GM12864 (cell line): ENCODE results near the gene DHRSX.

Source experiments
- DNase-seq: peaks from one replicate; pipeline ENCODE4 v3.0.0-alpha.2; 2011; ENCODE audit warnings: low read depth
- H3K4me3 ChIP-seq: 2 replicates; pipeline ENCODE4 v1.5.1; 2011; ENCODE audit warnings: mild to moderate bottlenecking, low read depth, low read length, control low read depth
- CTCF ChIP-seq: IDR thresholded peaks from 2 replicates; pipeline ENCODE4 v1.5.1; 2011; ENCODE audit warnings: low read depth, mild to moderate bottlenecking, moderate library complexity, low read length, control low read depth, inconsistent platforms; ENCODE audit errors: missing control alignments

The DHRSX gene

GRCh38 chrX:2542826-2543521 lies 42.2 kb upstream of the DHRSX start:
- no peak overlapping the region for H3K4me3 ChIP-seq
- TF ChIP-seq CTCF: no peak
- DNase-seq: no peak

- H3K4me3 ChIP-seq: no peak overlapping the region
- TF ChIP-seq CTCF: no peak
- DNase-seq: no peak
Observed at GRCh38 chrX:2541603-2542002, 40.8 kb upstream of the DHRSX start.

GRCh38 chrX:2540426-2540947 lies 39.7 kb upstream of the DHRSX start:
- H3K4me3 ChIP-seq: no peak overlapping the region
- no peak for TF ChIP-seq CTCF
- no peak for DNase-seq

GRCh38 chrX:2539586-2539985 lies 38.8 kb upstream of the DHRSX start:
- TF ChIP-seq CTCF: no peak
- H3K4me3 ChIP-seq: no peak overlapping the region
- no peak for DNase-seq

GRCh38 chrX:2538031-2538757 lies 37.4 kb upstream of the DHRSX start:
- no peak for DNase-seq
- no peak overlapping the region for H3K4me3 ChIP-seq
- no peak for TF ChIP-seq CTCF

- no peak for TF ChIP-seq CTCF
- no peak for DNase-seq
- H3K4me3 ChIP-seq: no peak overlapping the region
Observed at GRCh38 chrX:2536974-2537373, 36.2 kb upstream of the DHRSX start.
